GM12891 (cell line): ENCODE data around the gene PINK1.

Source experiments
- PAX5 ChIP-seq: IDR thresholded peaks from 2 replicates; pipeline ENCODE4 v1.6.1; 2011; ENCODE audit warnings: low read length, moderate library complexity, mild to moderate bottlenecking; ENCODE audit not compliant: insufficient read depth, severe bottlenecking
- POLR2A ChIP-seq: IDR thresholded peaks from 2 replicates; pipeline ENCODE4 v1.6.1; 2011; ENCODE audit warnings: low read depth, low read length, control low read depth
- POLR2AphosphoS5 ChIP-seq: IDR thresholded peaks from 2 replicates; pipeline ENCODE4 v1.6.1; 2011; ENCODE audit warnings: low read depth, low read length, control low read depth
- POU2F2 ChIP-seq: IDR thresholded peaks from 2 replicates; pipeline ENCODE4 v1.6.1; 2011; ENCODE audit warnings: low read depth, mild to moderate bottlenecking, control low read depth, low read length, moderate library complexity
- SPI1 ChIP-seq: IDR thresholded peaks from 2 replicates; pipeline ENCODE4 v1.6.1; 2011; ENCODE audit warnings: low read depth, low read length, control low read depth
- TAF1 ChIP-seq: IDR thresholded peaks from 2 replicates; pipeline ENCODE4 v1.6.1; 2011; ENCODE audit warnings: low read depth, low read length, control low read depth

DNA sequence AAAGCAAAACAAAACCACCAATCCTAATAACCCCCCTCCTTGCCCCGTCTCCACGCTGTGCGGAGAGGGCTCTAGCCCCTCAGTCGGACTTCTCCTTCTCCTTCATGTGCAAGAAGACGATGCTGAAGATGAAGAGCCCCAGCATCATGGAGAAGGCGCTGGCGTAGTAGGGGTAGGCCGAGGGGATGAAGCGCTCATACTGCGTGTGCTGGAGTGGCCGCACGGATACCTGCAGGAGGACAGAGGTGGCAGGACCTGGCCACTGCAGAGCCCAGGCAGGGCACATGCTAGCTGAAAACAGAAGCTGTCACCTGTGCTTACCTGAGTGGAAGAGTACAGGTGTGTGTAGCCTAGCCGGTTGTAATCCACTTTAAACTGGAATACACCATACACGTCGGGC is 19.0 kb downstream of the PINK1 start:
- no peak for TF ChIP-seq POLR2A
- TF ChIP-seq TAF1 = no peak
- TF ChIP-seq POLR2AphosphoS5 = no peak
- no peak for TF ChIP-seq SPI1
- TF ChIP-seq PAX5 = no peak
- TF ChIP-seq POU2F2 = no peak
